DOHH2 (cell line): ENCODE results near the gene ZNF800.

ENCODE experiments used
- H3F3A ChIP-seq: fragments of 200-600 bp; sonication (generic), shearing (Covaris generic); 2 replicates; pipeline ENCODE4 v1.6.0; 2016; ENCODE audit warnings: antibody characterized with exemption, mild to moderate bottlenecking; ENCODE audit not compliant: control insufficient read depth, insufficient read depth
- H3K27ac ChIP-seq: fragments of 200-600 bp; sonication (generic); 2 replicates; pipeline ENCODE4 v1.5.1; 2014; ENCODE audit warnings: low read depth, mild to moderate bottlenecking, low read length, moderate library complexity
- H3K27me3 ChIP-seq: fragments of 200-600 bp; sonication (generic); 2 replicates; pipeline ENCODE4 v1.6.1; 2014; ENCODE audit warnings: mild to moderate bottlenecking, low read length, mixed read lengths; ENCODE audit not compliant: control insufficient read depth
- H3K36me3 ChIP-seq: fragments of 200-600 bp; sonication (generic); 2 replicates; pipeline ENCODE4 v1.6.1; 2014; ENCODE audit warnings: mild to moderate bottlenecking, low read length, moderate library complexity, mixed read lengths; ENCODE audit not compliant: control insufficient read depth
- H3K4me1 ChIP-seq: fragments of 200-600 bp; sonication (generic); 2 replicates; pipeline ENCODE4 v1.6.1; 2014; ENCODE audit warnings: mild to moderate bottlenecking, low read length, mixed read lengths; ENCODE audit not compliant: control insufficient read depth
- H3K4me2 ChIP-seq: fragments of 200-600 bp; sonication (generic); 2 replicates; pipeline ENCODE4 v1.6.0; 2014; ENCODE audit warnings: mild to moderate bottlenecking, low read length, moderate library complexity
- H3K4me3 ChIP-seq: fragments of 200-600 bp; sonication (generic); 2 replicates; pipeline ENCODE4 v1.5.1; 2014; ENCODE audit warnings: mild to moderate bottlenecking, low read length, mixed read lengths
- H3K79me2 ChIP-seq: fragments of 200-600 bp; sonication (generic); 2 replicates; pipeline ENCODE4 v1.6.1; 2014; ENCODE audit warnings: mild to moderate bottlenecking, low read length, mixed read lengths; ENCODE audit not compliant: control insufficient read depth
- H3K9me2 ChIP-seq: fragments of 200-600 bp; sonication (generic); replicated peaks from 2 replicates; pipeline ENCODE4 v1.6.1; 2014; ENCODE audit warnings: mild to moderate bottlenecking, low read length, mixed read lengths; ENCODE audit not compliant: control insufficient read depth
- H3K9me3 ChIP-seq: fragments of 200-600 bp; sonication (generic); 2 replicates; pipeline ENCODE4 v1.6.1; 2014; ENCODE audit warnings: antibody characterized with exemption, low read length, mixed read lengths; ENCODE audit not compliant: control insufficient read depth, insufficient read depth
- H4K20me1 ChIP-seq: fragments of 200-600 bp; sonication (generic); 2 replicates; pipeline ENCODE4 v1.6.0; 2014; ENCODE audit warnings: low read depth, mild to moderate bottlenecking, antibody characterized with exemption, low read length, moderate library complexity; ENCODE audit not compliant: control insufficient read depth, insufficient read depth
- EZH2phosphoT487 ChIP-seq: fragments of 200-600 bp; sonication (generic); IDR thresholded peaks from 2 replicates; pipeline ENCODE4 v1.6.1; 2017; ENCODE audit warnings: borderline replicate concordance, mild to moderate bottlenecking, antibody characterized with exemption, low read length, moderate library complexity, mixed read lengths
- TF ChIP-seq, protein P1 (sequence below): fragments of 200-600 bp; sonication (generic); IDR thresholded peaks from one replicate; pipeline ENCODE4 v1.5.1; 2014; ENCODE audit warnings: antibody characterized with exemption, mild to moderate bottlenecking, low read depth, low read length; ENCODE audit not compliant: poor library complexity, severe bottlenecking

The ZNF800 gene

DNA sequence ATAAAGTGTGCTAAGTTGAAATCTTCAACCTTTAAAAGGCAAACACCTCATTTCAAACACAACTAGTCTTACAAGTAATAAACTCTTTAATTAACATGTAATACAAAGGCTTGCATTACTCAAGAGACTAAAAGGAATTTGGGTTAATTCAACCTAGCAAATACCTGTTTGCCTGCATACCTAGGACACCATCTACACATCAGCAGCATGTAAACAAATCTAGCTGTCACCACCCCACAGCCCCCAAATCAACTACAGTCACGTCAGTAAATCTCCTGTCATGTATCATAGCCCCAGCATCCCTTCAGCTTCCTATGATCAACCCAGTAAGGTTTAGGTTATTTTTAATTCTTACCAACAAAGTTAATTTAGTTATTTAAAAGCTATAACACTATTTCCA, 33.5 kb downstream of the ZNF800 start:
- Histone ChIP-seq H3K9me3 (no peaks in the 10 kb centered on the region), H3K9me2 (no peaks in the 10 kb centered on the region), H3K4me1 (no peaks in the 10 kb centered on the region), H3K27ac (no peak overlapping the region), H3K27me3 (no peaks in the 10 kb centered on the region), H3K79me2 (peaks cover 22% of the 10 kb centered on the region), H3K4me3 (no peak overlapping the region), H3K36me3 (peaks cover 78% of the 10 kb centered on the region), H3F3A (0 out of 2 replicates have a peak, but pooled peaks cover 5% of the 10 kb centered on the region), H3K4me2 (no peak overlapping the region), H4K20me1 (peaks cover 8% of the 10 kb centered on the region; the same call in 1 of the 2 replicates)
- TF ChIP-seq, protein P1, sequence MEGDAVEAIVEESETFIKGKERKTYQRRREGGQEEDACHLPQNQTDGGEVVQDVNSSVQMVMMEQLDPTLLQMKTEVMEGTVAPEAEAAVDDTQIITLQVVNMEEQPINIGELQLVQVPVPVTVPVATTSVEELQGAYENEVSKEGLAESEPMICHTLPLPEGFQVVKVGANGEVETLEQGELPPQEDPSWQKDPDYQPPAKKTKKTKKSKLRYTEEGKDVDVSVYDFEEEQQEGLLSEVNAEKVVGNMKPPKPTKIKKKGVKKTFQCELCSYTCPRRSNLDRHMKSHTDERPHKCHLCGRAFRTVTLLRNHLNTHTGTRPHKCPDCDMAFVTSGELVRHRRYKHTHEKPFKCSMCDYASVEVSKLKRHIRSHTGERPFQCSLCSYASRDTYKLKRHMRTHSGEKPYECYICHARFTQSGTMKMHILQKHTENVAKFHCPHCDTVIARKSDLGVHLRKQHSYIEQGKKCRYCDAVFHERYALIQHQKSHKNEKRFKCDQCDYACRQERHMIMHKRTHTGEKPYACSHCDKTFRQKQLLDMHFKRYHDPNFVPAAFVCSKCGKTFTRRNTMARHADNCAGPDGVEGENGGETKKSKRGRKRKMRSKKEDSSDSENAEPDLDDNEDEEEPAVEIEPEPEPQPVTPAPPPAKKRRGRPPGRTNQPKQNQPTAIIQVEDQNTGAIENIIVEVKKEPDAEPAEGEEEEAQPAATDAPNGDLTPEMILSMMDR, result no peak
- TF ChIP-seq EZH2phosphoT487, result no peak

DNA sequence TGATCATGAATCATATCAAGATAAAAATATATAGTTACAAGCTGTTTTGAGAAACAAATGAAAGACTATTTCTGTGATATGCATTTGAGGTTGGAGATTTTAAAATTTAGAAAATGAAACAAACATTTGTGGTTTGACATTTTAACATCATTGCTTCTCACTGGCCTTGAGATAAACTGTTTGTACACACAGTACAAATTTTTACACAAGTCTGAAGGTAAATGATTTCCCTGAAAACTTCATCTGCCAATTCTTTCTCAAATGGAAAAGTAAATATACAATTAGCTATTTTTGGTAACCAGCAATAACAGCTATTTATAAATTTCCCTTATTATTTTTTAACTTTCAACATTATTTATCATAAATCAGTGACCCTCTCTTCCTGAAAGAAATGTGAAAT, 38.6 kb downstream of the ZNF800 start:
- Histone ChIP-seq H3F3A (peaks cover 31% of the 10 kb centered on the region), H3K4me1 (no peaks in the 10 kb centered on the region), H3K27ac (no peak overlapping the region), H4K20me1 (no peaks in the 10 kb centered on the region; the same call in 1 of the 2 replicates), H3K4me2 (no peak overlapping the region), H3K9me3 (no peaks in the 10 kb centered on the region), H3K36me3 (peaks cover 35% of the 10 kb centered on the region), H3K27me3 (no peaks in the 10 kb centered on the region), H3K9me2 (no peaks in the 10 kb centered on the region), H3K79me2 (no peaks in the 10 kb centered on the region; the same call in 1 of the 2 replicates), H3K4me3 (no peak overlapping the region)
- no peak for TF ChIP-seq EZH2phosphoT487
- TF ChIP-seq, protein P1, result no peak

DNA sequence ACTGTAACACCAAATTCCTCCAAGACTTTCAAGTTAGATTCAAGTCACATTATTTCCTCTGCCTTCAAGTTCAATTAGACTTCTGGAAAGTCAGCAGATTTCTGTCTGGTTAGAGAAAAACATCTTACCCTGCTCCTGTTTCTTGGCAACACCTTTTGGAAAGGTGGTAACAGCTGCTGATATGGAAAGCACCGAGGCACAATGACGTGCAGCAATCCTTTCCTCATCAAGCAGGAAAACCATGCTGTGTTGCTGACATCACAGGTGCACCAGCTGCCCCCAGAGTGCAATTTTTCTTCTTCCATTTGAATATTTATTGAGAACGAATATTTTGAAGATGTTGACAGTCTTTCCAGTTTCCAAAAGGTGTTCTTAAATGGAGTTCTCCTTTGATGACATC, 41.9 kb downstream of the ZNF800 start:
- Histone ChIP-seq H3K9me3 (no peaks in the 10 kb centered on the region), H3K79me2 (no peaks in the 10 kb centered on the region), H3K27ac (no peak overlapping the region), H3K9me2 (no peaks in the 10 kb centered on the region), H3F3A (peaks cover 32% of the 10 kb centered on the region), H3K4me3 (no peak overlapping the region), H3K36me3 (peaks cover 7% of the 10 kb centered on the region), H4K20me1 (no peaks in the 10 kb centered on the region; the same call in 1 of the 2 replicates), H3K4me2 (no peak overlapping the region), H3K4me1 (peaks cover 8% of the 10 kb centered on the region), H3K27me3 (peaks cover 9% of the 10 kb centered on the region; the same call in 1 of the 2 replicates)
- TF ChIP-seq, protein P1, result no peak
- TF ChIP-seq EZH2phosphoT487, result no peak

DNA sequence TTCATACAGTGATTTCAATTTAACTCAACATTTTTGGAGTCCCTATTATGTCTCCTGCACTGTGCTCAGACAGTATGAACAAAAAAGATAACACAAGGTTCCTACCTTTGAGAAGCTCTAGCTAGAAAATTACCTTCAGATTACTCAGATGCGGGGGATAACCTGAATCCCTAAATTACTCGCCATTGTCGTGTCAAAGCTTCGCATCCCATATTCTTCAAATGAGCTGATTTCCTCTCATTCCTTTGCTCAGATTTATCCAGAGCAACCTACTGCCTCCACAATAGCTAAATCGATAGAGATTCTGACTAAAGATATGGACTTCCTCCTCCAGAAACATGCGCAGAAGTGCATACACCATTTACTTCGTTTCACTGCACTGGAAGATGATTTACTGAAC, 42.6 kb downstream of the ZNF800 start:
- H3K9me2 ChIP-seq, result no peaks in the 10 kb centered on the region
- H3K27ac ChIP-seq, result no peak overlapping the region
- no peaks in the 10 kb centered on the region; the same call in 1 of the 2 replicates for H4K20me1 ChIP-seq
- no peaks in the 10 kb centered on the region for H3K9me3 ChIP-seq
- H3K27me3 ChIP-seq, result peaks cover 10% of the 10 kb centered on the region; the same call in 1 of the 2 replicates
- peaks cover 3% of the 10 kb centered on the region for H3K36me3 ChIP-seq
- TF ChIP-seq, protein P1, result no peak
- TF ChIP-seq EZH2phosphoT487, result no peak
- peaks cover 32% of the 10 kb centered on the region for H3F3A ChIP-seq
- H3K4me2 ChIP-seq, result no peak overlapping the region
- no peak overlapping the region for H3K4me3 ChIP-seq
- H3K4me1 ChIP-seq, result peaks cover 8% of the 10 kb centered on the region
- H3K79me2 ChIP-seq, result no peaks in the 10 kb centered on the region
